GM08714 (cell line): ENCODE measurements around the gene CPM.
"Not testable (repeated sequence)": the region's sequence is repeated elsewhere in the genome, so short reads cannot be mapped to it uniquely, and the experiment has no call there.

Experiments
- H3K4me3 ChIP-seq: fragments of 200-500 bp; sonication (Bioruptor generic); 2 replicates; pipeline ENCODE4 v1.5.1; 2014; ENCODE audit warnings: mild to moderate bottlenecking, low read length, inconsistent platforms
- ZNF274 ChIP-seq: IDR thresholded peaks from 2 replicates; pipeline ENCODE4 v1.6.1; 2012; ENCODE audit warnings: mild to moderate bottlenecking, low read depth, low read length

The CPM gene

DNA sequence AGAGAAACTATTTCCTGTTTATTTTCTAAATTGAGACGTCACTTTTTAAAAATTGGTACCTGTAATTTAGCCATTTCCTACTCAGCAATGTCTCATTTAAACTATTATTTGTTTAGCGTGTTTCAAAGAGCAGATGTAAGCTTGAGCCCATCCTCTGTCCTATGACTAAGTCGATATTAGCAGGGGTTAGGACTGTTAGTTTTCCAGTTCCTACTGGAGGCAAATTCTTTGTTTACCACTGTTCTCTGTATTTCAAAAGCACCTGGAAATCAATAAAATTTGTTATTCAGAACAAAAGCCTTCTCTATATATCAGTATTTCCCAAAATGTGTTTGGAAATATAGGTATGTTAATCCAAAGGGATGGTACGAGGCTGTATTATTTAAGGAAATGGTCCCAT, 82.6 kb downstream of the CPM start:
- no peak for TF ChIP-seq ZNF274

GRCh38 chr12:68846811-68847210, 86.2 kb downstream of the CPM start:
- no peak for TF ChIP-seq ZNF274
- H3K4me3 ChIP-seq, result no peak overlapping the region

More for the DNA sequence above, 82.6 kb downstream of the CPM start:
- no peak overlapping the region for H3K4me3 ChIP-seq

GRCh38 chr12:68844788-68845695, 87.9 kb downstream of the CPM start:
- no peak for TF ChIP-seq ZNF274
- no peak overlapping the region for H3K4me3 ChIP-seq

GRCh38 chr12:68844318-68844745, 88.6 kb downstream of the CPM start:
- no peak for TF ChIP-seq ZNF274
- H3K4me3 ChIP-seq, result no peak overlapping the region

DNA sequence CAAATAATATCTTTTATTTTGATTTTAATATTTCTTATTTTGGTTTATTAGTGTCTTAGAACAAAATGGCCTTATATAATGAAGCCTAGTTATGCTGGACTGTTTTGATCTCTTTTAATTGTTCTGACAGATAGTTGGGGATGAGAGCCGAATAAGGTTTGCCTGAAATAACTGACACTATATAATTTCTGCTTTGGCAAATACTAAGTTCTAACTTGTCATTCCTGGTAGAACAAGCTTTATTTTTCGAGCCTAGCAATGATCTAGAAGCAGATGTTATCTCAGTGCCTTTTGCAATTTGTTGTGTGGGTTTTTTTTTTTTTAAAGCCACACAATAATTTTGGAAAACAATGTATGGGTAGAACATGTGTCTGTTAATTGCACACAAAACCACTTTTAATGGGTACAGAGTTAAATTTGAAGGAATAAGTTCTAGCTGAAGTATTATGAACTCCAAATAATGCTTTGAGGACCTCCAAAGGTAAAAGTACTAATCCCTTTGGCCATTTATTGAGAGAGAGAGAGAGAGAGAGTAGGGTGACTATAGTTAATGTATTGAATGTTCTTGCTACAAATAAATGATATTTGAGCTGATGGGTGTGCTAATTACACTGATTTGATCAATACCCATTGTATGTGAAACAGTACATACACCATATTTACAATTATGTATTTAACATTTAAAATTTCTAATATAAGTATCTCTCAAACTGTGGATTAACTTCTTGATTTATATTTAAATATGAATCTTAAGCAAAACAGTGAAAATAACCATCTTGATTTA, 90.0 kb downstream of the CPM start:
- no peak overlapping the region for H3K4me3 ChIP-seq
- TF ChIP-seq ZNF274, result no peak

DNA sequence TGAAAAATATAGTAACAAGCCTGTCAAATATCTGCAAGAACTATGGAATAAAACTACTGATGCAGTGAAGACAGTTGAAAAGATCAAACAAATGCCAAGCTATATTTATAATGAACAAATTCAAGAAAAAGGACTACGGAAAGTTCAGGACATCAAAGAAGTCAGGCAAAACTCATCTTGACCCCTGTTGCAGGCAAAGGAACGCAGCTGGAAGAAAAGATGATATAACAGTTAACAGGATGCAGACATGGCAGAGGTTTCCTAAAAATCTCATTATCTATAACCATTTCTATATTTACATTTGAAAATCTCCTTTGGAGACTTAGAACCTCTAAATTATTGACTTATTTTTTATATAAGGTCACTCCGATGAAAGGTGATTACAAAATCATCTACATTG, 90.8 kb downstream of the CPM start:
- no peak overlapping the region for H3K4me3 ChIP-seq
- TF ChIP-seq ZNF274, result no peak

GRCh38 chr12:68841717-68842116, 91.3 kb downstream of the CPM start:
- no peak for TF ChIP-seq ZNF274
- no peak overlapping the region for H3K4me3 ChIP-seq

DNA sequence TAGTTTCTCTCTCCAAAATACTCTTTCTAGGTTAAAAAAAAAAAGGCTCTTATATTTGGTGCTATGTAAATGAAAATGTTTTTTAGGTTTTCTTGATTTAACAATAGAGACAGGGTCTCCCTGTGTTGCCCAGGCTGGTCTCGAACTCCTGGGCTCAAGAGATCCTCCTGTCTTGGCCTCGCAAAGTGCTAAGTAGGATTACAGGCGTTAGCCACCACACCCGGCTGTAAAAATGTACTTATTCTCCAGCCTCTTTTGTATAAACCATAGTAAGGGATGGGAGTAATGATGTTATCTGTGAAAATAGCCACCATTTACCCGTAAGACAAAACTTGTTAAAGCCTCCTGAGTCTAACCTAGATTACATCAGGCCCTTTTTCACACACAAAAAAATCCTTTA, 91.8 kb downstream of the CPM start:
- not testable (repeated sequence) for H3K4me3 ChIP-seq

DNA sequence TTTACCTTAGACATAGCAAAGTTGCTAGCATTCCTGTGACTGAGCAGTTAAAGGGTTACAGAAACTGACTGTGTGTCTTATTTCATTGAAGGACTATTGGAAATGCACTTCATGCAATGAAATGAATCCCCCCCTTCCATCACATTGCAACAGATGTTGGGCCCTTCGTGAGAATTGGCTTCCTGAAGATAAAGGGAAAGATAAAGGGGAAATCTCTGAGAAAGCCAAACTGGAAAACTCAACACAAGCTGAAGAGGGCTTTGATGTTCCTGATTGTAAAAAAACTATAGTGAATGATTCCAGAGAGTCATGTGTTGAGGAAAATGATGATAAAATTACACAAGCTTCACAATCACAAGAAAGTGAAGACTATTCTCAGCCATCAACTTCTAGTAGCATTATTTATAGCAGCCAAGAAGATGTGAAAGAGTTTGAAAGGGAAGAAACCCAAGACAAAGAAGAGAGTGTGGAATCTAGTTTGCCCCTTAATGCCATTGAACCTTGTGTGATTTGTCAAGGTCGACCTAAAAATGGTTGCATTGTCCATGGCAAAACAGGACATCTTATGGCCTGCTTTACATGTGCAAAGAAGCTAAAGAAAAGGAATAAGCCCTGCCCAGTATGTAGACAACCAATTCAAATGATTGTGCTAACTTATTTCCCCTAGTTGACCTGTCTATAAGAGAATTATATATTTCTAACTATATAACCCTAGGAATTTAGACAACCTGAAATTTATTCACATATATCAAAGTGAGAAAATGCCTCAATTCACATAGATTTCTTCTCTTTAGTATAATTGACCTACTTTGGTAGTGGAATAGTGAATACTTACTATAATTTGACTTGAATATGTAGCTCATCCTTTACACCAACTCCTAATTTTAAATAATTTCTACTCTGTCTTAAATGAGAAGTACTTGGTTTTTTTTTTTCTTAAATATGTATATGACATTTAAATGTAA, 93.5 kb downstream of the CPM start:
- no peak overlapping the region for H3K4me3 ChIP-seq
- TF ChIP-seq ZNF274, result no peak

GRCh38 chr12:68838046-68838886, 94.7 kb downstream of the CPM start:
- no peak for TF ChIP-seq ZNF274
- H3K4me3 ChIP-seq, result no peak overlapping the region

DNA sequence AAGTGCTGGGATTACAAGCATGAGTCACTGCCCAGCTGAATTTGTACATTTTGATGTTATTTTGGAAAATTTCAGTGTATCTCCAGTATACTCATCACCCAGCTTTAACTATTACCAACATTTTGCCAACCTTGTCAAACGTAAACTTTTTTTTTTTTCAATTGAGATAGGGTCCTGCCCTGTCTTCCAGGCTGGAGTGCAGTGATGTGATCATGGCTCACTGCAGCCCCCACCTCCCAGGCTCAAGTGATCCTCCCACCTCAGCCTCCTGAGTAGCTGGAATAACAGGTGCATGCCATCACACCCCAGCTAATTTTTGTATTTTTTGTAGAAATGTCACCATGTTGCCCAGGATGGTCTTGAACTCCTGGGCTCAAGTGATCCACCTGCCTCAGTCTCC, 95.8 kb downstream of the CPM start:
- H3K4me3 ChIP-seq, result no peak overlapping the region
- TF ChIP-seq ZNF274, result no peak

GRCh38 chr12:68835333-68835908, 97.5 kb downstream of the CPM start:
- H3K4me3 ChIP-seq, result no peak overlapping the region
- no peak for TF ChIP-seq ZNF274

DNA sequence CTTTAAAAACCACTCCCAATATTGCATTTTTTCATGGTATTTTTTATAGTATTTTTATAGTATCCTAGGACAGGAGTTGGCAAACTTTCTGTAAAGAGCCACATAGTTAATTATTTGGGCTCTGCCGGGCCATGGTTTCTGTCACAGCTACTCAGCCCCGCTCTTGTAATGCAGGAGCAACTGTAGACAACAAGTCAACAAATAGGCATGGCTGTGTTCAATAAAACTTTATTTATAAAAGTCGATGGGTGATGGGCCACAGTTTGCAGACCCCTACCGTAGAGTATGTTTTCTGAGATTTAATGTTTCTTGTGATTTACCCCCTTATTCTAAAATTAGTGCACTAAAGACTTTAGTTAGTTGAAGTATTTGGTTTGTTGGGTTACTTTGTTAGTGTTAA, 99.5 kb downstream of the CPM start:
- no peak overlapping the region for H3K4me3 ChIP-seq
- TF ChIP-seq ZNF274, result no peak
